ENCODE results near the gene ZNF385B. TPM values are rescaled to one million over a fixed set of nuclear protein-coding genes. Genes with fewer than 3 reads are reported as not detected.

The ZNF385B gene
- total RNA-seq, 1 experiment from 2014 or later = 0.77 TPM

GRCh38 chr2:179593323-179593722 is 268.1 kb downstream of the ZNF385B start:
- no peak overlapping the region for H3K4me3 Mint-ChIP-seq (ENCODE audit: unreplicated experiment)

GRCh38 chr2:179592167-179592936 is 269.1 kb downstream of the ZNF385B start:
- no TSS peak for BruUV-seq (replicated peaks)
- CTCF ChIA-PET = no interaction called here
- Histone ChIP-seq H3K4me3 (ENCODE audit: low read depth, low read length) (no peak overlapping the region), H3K9me3 (0 out of 2 replicates have a peak, but pooled peaks cover 3% of the 10 kb centered on the region), H3K36me3 (ENCODE audit: control insufficient read depth, insufficient read depth, low read length) (no peaks in the 10 kb centered on the region), H3K4me1 (no peaks in the 10 kb centered on the region), H3K27me3 (replicated peaks; ENCODE audit: control insufficient read depth, insufficient read depth, low read length) (no peaks in the 10 kb centered on the region)
- Mint-ChIP-seq H3K4me1 (ENCODE audit: low read depth, unreplicated experiment) (no peaks in the 10 kb centered on the region), H3K36me3 (ENCODE audit: insufficient read depth, unreplicated experiment) (no peaks in the 10 kb centered on the region), H3K27me3 (ENCODE audit: insufficient read depth, unreplicated experiment) (no peaks in the 10 kb centered on the region), H3K9me3 (ENCODE audit: unreplicated experiment) (peaks cover 7% of the 10 kb centered on the region), H3K27ac (ENCODE audit: unreplicated experiment) (no peak overlapping the region), H3K4me3 (ENCODE audit: unreplicated experiment) (no peak overlapping the region)
- DNase-seq = no peak
- intact Hi-C loops (cut with micrococcal nuclease; ENCODE audit: unreplicated experiment) = no loop called here
- no peak for TF ChIP-seq CTCF (IDR thresholded peaks at IDR 0.05; ENCODE audit: insufficient read depth in 1 of 2, low read depth in 1 of 2, low read length in 1 of 2, severe bottlenecking in 1 of 2, unreplicated experiment in 1 of 2)
- POLR2A ChIA-PET = no interaction called here

More at GRCh38 chr2:179593323-179593722, 268.1 kb downstream of the ZNF385B start:
- Mint-ChIP-seq H3K27me3 (ENCODE audit: insufficient read depth, unreplicated experiment) (no peaks in the 10 kb centered on the region), H3K4me1 (ENCODE audit: low read depth, unreplicated experiment) (no peaks in the 10 kb centered on the region), H3K9me3 (ENCODE audit: unreplicated experiment) (peaks cover 7% of the 10 kb centered on the region), H3K36me3 (ENCODE audit: insufficient read depth, unreplicated experiment) (no peaks in the 10 kb centered on the region), H3K27ac (ENCODE audit: unreplicated experiment) (no peak overlapping the region)
- no peak for TF ChIP-seq CTCF (IDR thresholded peaks at IDR 0.05; ENCODE audit: insufficient read depth in 1 of 2, low read depth in 1 of 2, low read length in 1 of 2, severe bottlenecking in 1 of 2, unreplicated experiment in 1 of 2)
- Histone ChIP-seq H3K9me3 (0 out of 2 replicates have a peak, but pooled peaks cover 3% of the 10 kb centered on the region), H3K4me1 (no peaks in the 10 kb centered on the region), H3K36me3 (ENCODE audit: control insufficient read depth, insufficient read depth, low read length) (no peaks in the 10 kb centered on the region), H3K4me3 (ENCODE audit: low read depth, low read length) (no peak overlapping the region), H3K27me3 (replicated peaks; ENCODE audit: control insufficient read depth, insufficient read depth, low read length) (no peaks in the 10 kb centered on the region)
- intact Hi-C loops (cut with micrococcal nuclease; ENCODE audit: unreplicated experiment) = no loop called here
- CTCF ChIA-PET = no interaction called here
- no TSS peak for BruUV-seq (replicated peaks)
- POLR2A ChIA-PET = no interaction called here
- no peak for DNase-seq

GRCh38 chr2:179591690-179592089 is 269.7 kb downstream of the ZNF385B start:
- ChIA-PET POLR2A (no interaction called here), CTCF (no interaction called here)
- Mint-ChIP-seq H3K4me3 (ENCODE audit: unreplicated experiment) (no peak overlapping the region), H3K27me3 (ENCODE audit: insufficient read depth, unreplicated experiment) (no peaks in the 10 kb centered on the region), H3K27ac (ENCODE audit: unreplicated experiment) (no peak overlapping the region), H3K36me3 (ENCODE audit: insufficient read depth, unreplicated experiment) (no peaks in the 10 kb centered on the region), H3K4me1 (ENCODE audit: low read depth, unreplicated experiment) (no peaks in the 10 kb centered on the region), H3K9me3 (ENCODE audit: unreplicated experiment) (peaks cover 7% of the 10 kb centered on the region)
- Histone ChIP-seq H3K4me1 (no peaks in the 10 kb centered on the region), H3K4me3 (ENCODE audit: low read depth, low read length) (no peak overlapping the region), H3K27me3 (replicated peaks; ENCODE audit: control insufficient read depth, insufficient read depth, low read length) (no peaks in the 10 kb centered on the region), H3K36me3 (ENCODE audit: control insufficient read depth, insufficient read depth, low read length) (no peaks in the 10 kb centered on the region), H3K9me3 (0 out of 2 replicates have a peak, but pooled peaks cover 3% of the 10 kb centered on the region)
- no peak for TF ChIP-seq CTCF (IDR thresholded peaks at IDR 0.05; ENCODE audit: insufficient read depth in 1 of 2, low read depth in 1 of 2, low read length in 1 of 2, severe bottlenecking in 1 of 2, unreplicated experiment in 1 of 2)
- intact Hi-C loops (cut with micrococcal nuclease; ENCODE audit: unreplicated experiment) = no loop called here
- DNase-seq = no peak
- BruUV-seq (replicated peaks) = no TSS peak

All from Caco-2 (cell line).